NCI-H2171 (cell line): ENCODE results near the gene BCL11B.

Experiments used
- DNase-seq: peaks from one replicate; lab custom pipeline; 2025; lab: John Stamatoyannopoulos, UW

BCL11B gene

DNA sequence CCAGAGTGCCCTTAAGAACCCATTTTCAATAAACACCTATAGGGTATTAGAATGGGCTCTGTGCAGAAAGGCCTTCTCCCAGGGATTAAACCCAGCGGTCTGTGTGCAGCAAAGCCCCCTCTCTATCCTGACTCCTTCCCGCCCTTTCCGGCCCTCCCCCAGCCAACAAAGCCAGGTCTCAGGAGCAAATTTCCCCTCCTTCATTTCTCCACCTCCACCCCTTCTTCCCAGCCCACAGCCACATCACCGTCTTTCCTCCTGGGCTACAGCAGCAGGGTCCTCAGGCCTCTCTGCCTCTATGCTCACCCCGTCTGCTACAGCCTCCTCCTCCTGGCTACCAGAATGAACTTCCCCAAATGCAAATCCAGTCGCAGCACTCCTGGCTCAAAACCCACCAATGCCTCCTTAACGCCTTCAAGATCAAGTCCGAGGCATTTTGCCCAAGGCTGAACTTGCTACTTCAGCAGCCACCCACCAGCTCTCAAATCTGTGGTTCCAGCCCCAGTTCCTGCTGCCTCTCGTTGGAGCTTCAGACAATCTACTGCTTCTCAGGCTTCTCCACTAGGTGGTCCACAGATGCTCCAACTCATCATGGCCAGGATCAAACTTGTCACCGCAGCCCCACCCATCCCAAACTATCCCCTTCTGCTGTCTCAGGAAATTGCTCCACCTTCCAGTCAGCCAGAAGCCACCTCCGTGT is 134.8 kb downstream of the BCL11B start:
- no peak for DNase-seq

- DNase-seq = no peak
Observed at GRCh38 chr14:99136401-99136800, 135.6 kb downstream of the BCL11B start.

DNA sequence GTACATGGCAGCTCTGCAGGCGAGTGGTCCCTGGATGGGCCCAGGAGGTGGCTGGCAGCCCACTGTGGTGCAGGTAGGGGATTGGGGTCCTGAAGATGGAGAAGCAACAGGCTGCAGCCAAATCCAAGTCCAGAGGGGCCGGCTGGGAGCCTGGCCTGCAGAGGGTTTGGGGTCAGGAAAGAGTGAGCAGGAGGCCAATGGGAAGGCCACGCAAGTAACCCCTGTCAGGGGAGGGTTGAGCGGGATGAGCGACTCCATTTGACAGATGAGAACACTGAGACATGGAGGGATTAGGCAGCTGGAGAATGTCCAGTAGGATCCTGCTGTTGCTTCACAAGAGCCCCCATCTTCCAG is 136.0 kb downstream of the BCL11B start:
- no peak for DNase-seq

- no peak for DNase-seq
Observed at GRCh38 chr14:99134516-99135046, 137.4 kb downstream of the BCL11B start.

DNA sequence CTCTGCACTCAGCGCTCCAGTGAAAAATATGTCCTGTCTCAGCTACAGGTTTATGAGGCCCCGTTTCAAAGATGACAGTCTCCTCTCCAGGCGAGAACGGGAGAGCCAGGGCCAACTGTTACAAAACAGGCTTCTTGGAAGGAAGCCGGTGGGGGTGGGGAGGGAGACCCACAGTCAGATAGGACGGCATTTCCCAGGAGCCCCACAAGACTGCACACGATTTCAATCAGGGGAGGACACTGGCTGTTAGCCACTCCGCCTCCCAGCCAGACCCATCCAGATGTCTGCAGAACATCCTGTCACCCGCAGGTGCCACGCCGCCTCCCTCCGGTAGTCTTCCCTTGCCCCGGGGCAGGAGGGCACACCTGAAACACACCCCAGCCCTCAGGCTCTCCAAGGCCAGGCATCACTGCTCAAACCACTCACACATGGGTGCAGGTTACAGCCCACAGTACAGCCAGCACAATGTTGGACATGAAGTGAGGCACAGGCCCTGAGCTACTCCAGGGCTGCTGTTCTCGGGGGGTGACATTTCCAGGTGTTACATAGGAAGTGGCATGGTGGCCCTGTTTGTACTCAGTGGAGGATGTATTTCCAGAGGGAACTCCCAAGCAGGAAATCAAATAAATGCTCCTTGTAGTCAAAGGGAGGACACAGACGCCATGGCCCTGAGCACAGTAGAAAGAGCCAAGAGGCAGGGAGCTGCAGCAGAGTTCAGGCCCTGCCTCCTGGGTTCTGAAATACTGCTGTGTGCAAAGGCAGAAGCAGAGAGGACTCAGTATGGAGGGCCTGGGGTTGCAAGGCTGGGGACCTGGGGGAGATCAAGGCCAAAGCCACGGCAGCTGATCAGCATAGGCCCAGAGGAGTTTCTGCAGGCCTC is 138.1 kb downstream of the BCL11B start:
- no peak for DNase-seq

- DNase-seq = no peak
Observed at GRCh38 chr14:99132821-99133635, 139.0 kb downstream of the BCL11B start.

DNA sequence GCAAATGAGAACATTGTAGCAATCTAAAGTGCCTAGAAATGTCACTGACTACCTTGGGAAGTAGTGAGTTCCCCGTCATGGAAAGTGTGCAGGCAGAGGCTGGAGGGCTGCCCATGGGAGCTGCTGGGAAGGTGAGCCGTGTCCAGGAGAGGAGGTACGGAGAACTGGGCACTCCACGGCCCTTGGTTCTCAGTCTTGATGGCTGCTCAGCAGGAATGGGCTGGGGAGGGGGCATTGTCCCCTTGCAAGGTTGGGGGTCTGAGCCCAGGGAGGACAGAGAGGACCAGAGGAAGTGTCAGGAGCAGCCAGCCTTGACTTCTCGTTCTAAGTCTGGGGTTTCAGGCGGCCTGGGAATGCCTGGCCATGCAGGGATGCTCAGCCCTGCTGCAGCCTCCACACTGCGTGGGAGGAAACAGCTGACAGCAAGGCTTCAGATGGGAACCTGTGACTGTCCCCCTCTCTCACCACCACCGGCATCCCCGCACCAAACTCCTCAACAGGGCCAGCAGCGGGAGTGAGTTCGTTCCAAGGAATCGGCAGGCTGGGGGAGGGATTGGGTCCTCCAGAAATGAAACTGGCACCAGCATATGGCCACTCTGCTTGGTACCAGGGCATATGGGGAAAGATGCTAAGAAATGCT is 140.2 kb downstream of the BCL11B start:
- DNase-seq = no peak

DNA sequence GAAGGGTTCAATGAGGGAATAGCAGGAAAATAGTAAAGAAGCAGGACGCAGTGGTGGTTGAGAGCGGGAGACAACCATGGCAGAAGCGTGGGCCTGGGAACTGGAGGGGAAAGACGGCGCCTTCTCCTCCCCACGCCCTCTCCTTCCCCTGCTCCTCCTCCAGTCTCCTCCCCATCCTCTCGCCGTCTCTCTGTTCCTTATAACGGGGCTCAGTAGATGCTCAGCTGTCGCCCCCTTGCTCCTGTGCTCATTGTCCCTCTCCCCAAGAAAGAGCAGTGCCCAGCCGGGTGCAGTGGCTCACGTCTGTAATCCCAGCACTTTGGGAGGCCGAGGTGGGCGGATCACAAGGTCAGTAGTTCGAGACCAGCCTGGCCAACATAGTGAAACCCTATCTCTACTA is 142.0 kb downstream of the BCL11B start:
- DNase-seq = no peak

GRCh38 chr14:99129211-99129696 is 142.7 kb downstream of the BCL11B start:
- no peak for DNase-seq

- DNase-seq = no peak
Observed at GRCh38 chr14:99128185-99128584, 143.8 kb downstream of the BCL11B start.

GRCh38 chr14:99127651-99128167 is 144.3 kb downstream of the BCL11B start:
- DNase-seq = no peak

GRCh38 chr14:99125616-99126431 is 146.2 kb downstream of the BCL11B start:
- DNase-seq = no peak

- no peak for DNase-seq
Observed at GRCh38 chr14:99125113-99125512, 146.9 kb downstream of the BCL11B start.

GRCh38 chr14:99124482-99125105 is 147.4 kb downstream of the BCL11B start:
- no peak for DNase-seq

- DNase-seq = no peak
Observed at GRCh38 chr14:99123208-99123870, 148.7 kb downstream of the BCL11B start.

DNA sequence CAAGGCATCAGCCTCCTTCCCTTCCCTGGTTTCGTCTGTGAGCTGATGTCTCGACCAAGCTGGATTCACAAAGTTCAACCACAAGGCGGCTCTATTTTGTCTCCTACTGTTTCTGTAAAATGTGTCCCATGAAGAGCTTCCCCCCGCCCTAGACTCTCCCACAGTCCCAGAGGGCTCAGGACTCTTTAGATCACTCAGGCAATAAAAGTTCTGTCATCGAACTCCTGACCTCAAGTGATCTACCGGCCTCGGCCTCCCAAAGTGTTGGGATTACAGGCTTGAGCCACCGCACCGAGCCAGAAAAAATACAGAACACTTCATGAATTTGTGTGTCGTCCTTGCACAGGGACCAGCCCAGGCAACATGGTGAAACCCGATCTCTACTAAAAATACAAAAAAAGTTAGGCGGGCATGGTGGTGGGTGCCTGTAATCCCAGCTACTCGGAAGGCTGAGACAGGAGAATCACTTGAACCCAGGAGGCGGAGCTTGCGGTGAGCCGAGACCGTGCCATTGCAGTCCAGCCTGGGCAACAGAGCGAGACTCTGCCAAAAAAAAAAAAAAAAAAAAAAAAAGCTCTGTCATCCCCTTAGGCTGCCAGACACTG is 149.4 kb downstream of the BCL11B start:
- no peak for DNase-seq

DNA sequence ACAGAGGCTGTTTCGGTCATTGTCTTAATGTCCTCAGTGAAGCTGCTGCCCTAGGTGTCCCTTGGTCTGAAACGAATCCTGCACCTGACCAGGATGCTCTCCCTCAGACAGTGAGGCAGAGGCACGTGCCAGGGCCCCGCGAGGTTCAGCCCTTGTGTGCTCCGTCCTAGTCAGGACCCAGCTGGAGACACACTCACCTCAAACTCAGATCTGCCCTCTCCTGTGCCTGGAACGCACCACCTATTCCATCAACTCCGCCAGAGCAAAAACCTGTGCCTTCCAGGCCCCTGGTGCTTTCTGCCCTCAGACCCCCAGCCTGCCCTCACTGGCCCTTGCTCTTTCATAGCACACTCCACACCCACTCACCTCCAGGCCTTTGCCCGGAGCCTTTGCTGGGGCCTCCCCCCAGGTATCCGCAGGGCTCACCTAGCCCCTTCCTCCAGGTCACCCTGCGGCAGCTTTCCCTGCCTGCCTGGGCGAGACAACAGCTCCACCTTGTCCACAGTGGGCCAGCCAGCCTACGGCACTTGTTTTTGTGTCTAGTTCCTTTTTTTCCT is 150.6 kb downstream of the BCL11B start:
- DNase-seq = no peak

GRCh38 chr14:99120526-99121318 is 151.3 kb downstream of the BCL11B start:
- DNase-seq = peak; percentile 77
